ENCODE measurements around the gene PRR3. TPM values are rescaled to one million over a fixed set of nuclear protein-coding genes. Genes with fewer than 3 reads are reported as not detected.

Gene PRR3
- total and polyA plus RNA-seq, 2 of the 4 experiments (the other 2 are of a cell fraction), result 7.2 to 17.3 TPM

DNA sequence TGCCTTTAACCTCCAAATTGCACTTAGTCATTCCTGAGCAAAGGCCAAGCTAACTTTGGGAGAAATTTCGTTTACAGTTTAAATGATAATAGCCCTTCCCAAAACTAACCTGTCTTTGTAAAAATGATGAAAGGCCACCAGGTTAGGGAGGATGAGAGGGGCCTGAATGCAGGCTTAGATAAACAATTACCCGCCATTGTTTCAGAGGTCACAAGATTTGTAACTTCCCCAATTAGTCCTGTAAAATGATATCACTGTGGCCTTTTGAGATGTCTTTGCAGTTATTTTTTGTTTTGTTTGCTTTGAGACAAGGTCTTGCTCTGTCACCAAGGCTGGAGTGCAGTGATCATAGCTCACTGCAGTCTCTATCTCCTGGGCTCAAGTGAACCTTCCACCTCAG is 27.1 kb upstream of the PRR3 start:
- H3K27ac ChIP-seq (ENCODE audit: insufficient read depth, low read length), result no peak overlapping the region
- in situ Hi-C loops (cut with MboI; ENCODE audit: low sequenced_read_pairs) (no loop called here), dilution Hi-C loops (cut with HindIII; ENCODE audit: low sequenced_read_pairs, unreplicated experiment) (no loop called here), intact Hi-C loops (cut with micrococcal nuclease) (no loop called here)
- no peak overlapping the region for H4K5ac ChIP-seq (ENCODE audit: low read depth, low read length)
- no peaks in the 10 kb centered on the region for H3K36me3 ChIP-seq (ENCODE audit: control insufficient read depth, insufficient read depth, low read length)
- no peak overlapping the region for H2BK120ac ChIP-seq (ENCODE audit: low read depth, low read length)
- H3K4ac ChIP-seq (ENCODE audit: low read depth, low read length), result no peak overlapping the region
- no peaks in the 10 kb centered on the region for H3K27me3 ChIP-seq (ENCODE audit: control insufficient read depth, insufficient read depth, low read length)
- no peak overlapping the region for H4K8ac ChIP-seq (ENCODE audit: low read depth in 2 of 2, low read length in 2 of 2)
- no peak overlapping the region for H2AK9ac ChIP-seq (replicated peaks; ENCODE audit: low read depth, low read length, poor library complexity)
- peaks cover 2% of the 10 kb centered on the region; the same call in 1 of the 2 replicates for H3K9me3 ChIP-seq (ENCODE audit: control insufficient read depth, insufficient read depth, low read length)
- H3K4me1 ChIP-seq (ENCODE audit: control insufficient read depth, insufficient read depth, low read length), result peaks cover 2% of the 10 kb centered on the region; the same call in 1 of the 2 replicates
- H3K9ac ChIP-seq (ENCODE audit: low read depth, low read length), result no peak overlapping the region
- H3K79me1 ChIP-seq (ENCODE audit: low read depth in 1 of 2, low read length in 2 of 2), result no peaks in the 10 kb centered on the region
- H2BK5ac ChIP-seq (ENCODE audit: low read depth, low read length, poor library complexity, severe bottlenecking), result no peak overlapping the region
- no peak overlapping the region for H2BK20ac ChIP-seq (ENCODE audit: low read depth, low read length)
- H3K23ac ChIP-seq (ENCODE audit: low read depth, low read length), result no peak overlapping the region
- no peak overlapping the region for H3K4me3 ChIP-seq (ENCODE audit: insufficient read depth, low read depth, low read length)
- no peak overlapping the region for H4K91ac ChIP-seq (ENCODE audit: insufficient read depth, low read depth, low read length)
- H3K56ac ChIP-seq (ENCODE audit: extremely low read depth, insufficient read depth, low read length), result no peak overlapping the region
- no peak overlapping the region for H3K4me2 ChIP-seq (ENCODE audit: low read depth, low read length)
- ChIA-PET POLR2A (ENCODE audit: unreplicated experiment) (no interaction called here), CTCF (interaction anchor here (1.4 to 1.8 kb wide), 2 partner anchors 12 to 47 kb away, joined by 5 to 6 read pairs; no protein-coding TSS in a partner anchor)
- H4K20me1 ChIP-seq (ENCODE audit: insufficient read depth, low read length), result no peaks in the 10 kb centered on the region
- H2BK15ac ChIP-seq (ENCODE audit: low read depth, low read length), result no peak overlapping the region
- ATAC-seq (ENCODE audit: low read depth), result no peak
- no peak overlapping the region for H2AK5ac ChIP-seq (ENCODE audit: low read depth, low read length)
- DNase-seq, result no peak
- H2AFZ ChIP-seq (replicated peaks; ENCODE audit: low read length, poor library complexity), result no peak overlapping the region
- peaks cover 6% of the 10 kb centered on the region for H3K9me1 ChIP-seq (ENCODE audit: insufficient read depth, low read length)
- no CpG with 5 or more reads among the region's 2 CpGs for WGBS, 2 experiments (ENCODE audit: extremely low coverage in 2 of 2, insufficient read length in 1 of 2)
- no peak overlapping the region for H3K18ac ChIP-seq (ENCODE audit: low read depth, low read length)
- no TSS peak for BruUV-seq (replicated peaks)
- no peak overlapping the region for H3K14ac ChIP-seq (replicated peaks; ENCODE audit: low read depth, low read length)
- no peak for TF ChIP-seq CEBPB (IDR thresholded peaks at IDR 0.05; ENCODE audit: low read depth, low read length)
- no peak for TF ChIP-seq RFX5 (IDR thresholded peaks at IDR 0.05; ENCODE audit: low read depth, low read length)
